HCT116 (cell line): ENCODE measurements around the gene RIC8B. TPM values are rescaled to one million over a fixed set of nuclear protein-coding genes. Genes with fewer than 3 reads are reported as not detected.

Source experiments
- ATAC-seq: fragments of 200-7000 bp; cut with Tn5 transposase; 2 replicates; pipeline ENCODE4 v1.9.1; 2020; ENCODE audit warnings: mild to moderate bottlenecking, moderate library complexity
- BruUV-seq: library from RNA; stranded (reverse); fragments of 400-500 nt; replicated peaks from 2 replicates; lab custom pipeline; 2021; lab: Mats Ljungman, UMichigan
- CTCF ChIA-PET: fragments of 300-600 bp; sonication (Branson Sonifier 250); formaldehyde crosslinking; loops from one replicate; lab custom pipeline; 2021; ENCODE audit warnings: antibody characterized with exemption; lab: Charles Lee
- POLR2A ChIA-PET: fragments of 300-600, 350-600 bp; sonication (Branson Sonifier 250); formaldehyde crosslinking; loops from one replicate; lab custom pipeline; 2021; ENCODE audit warnings: antibody characterized with exemption; lab: Charles Lee
- RAD21 ChIA-PET, 2 experiments: fragments of 300-600 bp; sonication (Branson Sonifier 250); formaldehyde crosslinking; loops; one replicate each; lab custom pipeline; 2023; ENCODE audit warnings: low total read pairs in 2 of 2; ENCODE audit not compliant: uncharacterized antibody in 2 of 2, unreplicated experiment in 2 of 2, low non-redundant PET in 1 of 2; lab: Charles Lee
- DNase-seq: peaks from one replicate; pipeline ENCODE4 v3.0.0-alpha.2; 2010; ENCODE audit warnings: low read depth, low spot score
- H2AFZ ChIP-seq: fragments of 200-600 bp; shearing (Covaris generic), sonication (generic); 2 replicates; pipeline ENCODE4 v1.6.1; 2017; ENCODE audit warnings: low read depth, mixed run types, mixed read lengths, antibody characterized with exemption, low read length; ENCODE audit not compliant: poor library complexity, severe bottlenecking
- H3K27ac ChIP-seq: 2 replicates; pipeline ENCODE4 v1.5.1; 2012; ENCODE audit warnings: low read depth, low read length
- H3K27me3 ChIP-seq: fragments of 200-600 bp; sonication (generic); 2 replicates; pipeline ENCODE4 v1.6.1; 2016; ENCODE audit warnings: mixed run types, low read length, mixed read lengths; ENCODE audit not compliant: insufficient read depth
- H3K36me3 ChIP-seq, 2 experiments: fragments of 200-500 bp in 1 of 2; fragments of 200-600 bp in 1 of 2; sonication (Bioruptor generic) in 1 of 2; sonication (generic) in 1 of 2; 2 replicates each; pipeline versions ENCODE4 v1.5.1 to v1.6.1; 2014 to 2016; ENCODE audit warnings: low read length in 2 of 2, inconsistent platforms in 1 of 2, mixed read lengths in 1 of 2, mixed run types in 1 of 2; ENCODE audit not compliant: insufficient read depth in 2 of 2, control insufficient read depth in 1 of 2
- H3K4me1 ChIP-seq, 2 experiments: fragments of 200-600 bp in 1 of 2; sonication (generic) in 1 of 2; 2 replicates each; pipeline versions ENCODE4 v1.5.1 to v1.6.1; 2012 to 2017; ENCODE audit warnings: low read length in 2 of 2, inconsistent platforms in 1 of 2, mild to moderate bottlenecking in 1 of 2, mixed read lengths in 1 of 2, mixed run types in 1 of 2, moderate library complexity in 1 of 2; ENCODE audit not compliant: insufficient read depth in 2 of 2, control insufficient read depth in 1 of 2
- H3K4me2 ChIP-seq: fragments of 200-600 bp; sonication (generic); 2 replicates; pipeline ENCODE4 v1.6.1; 2017; ENCODE audit warnings: mixed run types, low read length, mixed read lengths
- H3K4me3 ChIP-seq, 2 experiments: fragments of 200-600 bp in 1 of 2; sonication (generic) in 1 of 2; replicated peaks in 1 of 2; 2 replicates each; pipeline ENCODE4 v1.5.1; 2011 to 2016; ENCODE audit warnings: low read length in 2 of 2, control low read depth in 1 of 2, low read depth in 1 of 2, mild to moderate bottlenecking in 1 of 2, mixed read lengths in 1 of 2, mixed run types in 1 of 2
- H3K79me2 ChIP-seq: fragments of 200-600 bp; sonication (generic); 2 replicates; pipeline ENCODE4 v1.6.1; 2017; ENCODE audit warnings: mild to moderate bottlenecking, mixed run types, low read length, moderate library complexity, mixed read lengths; ENCODE audit not compliant: insufficient read depth
- H3K9ac ChIP-seq: fragments of 200-600 bp; sonication (generic); 2 replicates; pipeline ENCODE4 v1.6.1; 2016; ENCODE audit warnings: low read length, mixed read lengths
- H3K9me2 ChIP-seq: fragments of 200-600 bp; sonication (generic), shearing (Covaris generic); 2 replicates; pipeline ENCODE4 v1.6.1; 2017; ENCODE audit warnings: mixed run types, mild to moderate bottlenecking, moderate library complexity; ENCODE audit not compliant: insufficient read depth
- H3K9me3 ChIP-seq, 2 experiments: fragments of 200-500 bp in 1 of 2; fragments of 200-600 bp in 1 of 2; sonication (Bioruptor generic) in 1 of 2; sonication (generic) in 1 of 2; 2 replicates each; pipeline ENCODE4 v1.6.1; 2014 to 2017; ENCODE audit warnings: low read length in 2 of 2, mixed read lengths in 2 of 2, inconsistent platforms in 1 of 2, low read depth in 1 of 2, mild to moderate bottlenecking in 1 of 2, mixed run types in 1 of 2, moderate library complexity in 1 of 2; ENCODE audit not compliant: control insufficient read depth in 1 of 2, insufficient read depth in 1 of 2
- H4K20me1 ChIP-seq: fragments of 200-600 bp; sonication (generic), shearing (Covaris generic); 2 replicates; pipeline ENCODE4 v1.6.1; 2017; ENCODE audit warnings: mixed run types, mild to moderate bottlenecking, moderate library complexity; ENCODE audit not compliant: insufficient read depth
- CBX3 ChIP-seq: IDR thresholded peaks from 2 replicates; pipeline ENCODE4 v1.6.1; 2012; ENCODE audit warnings: low read depth
- CEBPB ChIP-seq: IDR thresholded peaks from 2 replicates; pipeline ENCODE4 v1.6.1; 2012; ENCODE audit warnings: low read depth
- CTCF ChIP-seq, 3 experiments: fragments of 200-600 bp in 1 of 3; sonication (generic) in 1 of 3; IDR thresholded peaks in 2 of 3; conservative IDR thresholded peaks in 1 of 3; 2 replicates each; pipeline ENCODE4 v1.5.1; 2012 to 2017; ENCODE audit warnings: low read depth in 2 of 3, low read length in 2 of 3, antibody characterized with exemption in 1 of 3, borderline replicate concordance in 1 of 3, control low read depth in 1 of 3, mild to moderate bottlenecking in 1 of 3, mixed read lengths in 1 of 3, mixed run types in 1 of 3, moderate library complexity in 1 of 3; ENCODE audit not compliant: insufficient read depth in 1 of 3
- ELF1 ChIP-seq: IDR thresholded peaks from 2 replicates; pipeline ENCODE4 v1.6.1; 2012; ENCODE audit warnings: low read depth, borderline replicate concordance
- EZH2 ChIP-seq: fragments of 200-600 bp; sonication (generic); IDR thresholded peaks from 2 replicates; pipeline ENCODE4 v1.6.1; 2017; ENCODE audit warnings: antibody characterized with exemption, mixed run types
- EZH2phosphoT487 ChIP-seq: fragments of 200-600 bp; IDR thresholded peaks from 2 replicates; pipeline ENCODE4 v1.6.1; 2018; ENCODE audit warnings: antibody characterized with exemption, borderline replicate concordance
- FOSL1 ChIP-seq: IDR thresholded peaks from 2 replicates; pipeline ENCODE4 v1.6.1; 2012; ENCODE audit warnings: low read depth
- POLR2AphosphoS5 ChIP-seq: IDR thresholded peaks from 2 replicates; pipeline ENCODE4 v1.6.1; 2011; ENCODE audit warnings: mild to moderate bottlenecking, low read depth, low read length, moderate library complexity
- REST ChIP-seq: IDR thresholded peaks from 2 replicates; pipeline ENCODE4 v1.6.1; 2012; ENCODE audit warnings: low read depth
- SRF ChIP-seq: IDR thresholded peaks from 2 replicates; pipeline ENCODE4 v1.6.1; 2012; ENCODE audit warnings: low read depth
- intact Hi-C: fragments of 100-400 bp; cut with micrococcal nuclease; formaldehyde crosslinking; loops from 2 replicates; pipeline ENCODE4 v1.10.0; 2022
- total RNA-seq: library from RNA; stranded (reverse); gene quantifications from one replicate; pipeline ENCODE4 v1.2.1, GENCODE V29; 2021; ENCODE audit not compliant: unreplicated experiment

The RIC8B gene
- total RNA-seq, 1 experiment from 2014 or later: 16.7 TPM

GRCh38 chr12:106743270-106743988 lies 31.1 kb upstream of the RIC8B start (continued):
- no peak for TF ChIP-seq FOSL1

- Histone ChIP-seq H3K4me2 (no peak overlapping the region), H2AFZ (no peak overlapping the region), H3K27me3 (peaks cover 10% of the 10 kb centered on the region), H3K9ac (no peak overlapping the region), H3K79me2 (no peaks in the 10 kb centered on the region), H4K20me1 (no peaks in the 10 kb centered on the region), H3K4me3 (no peak overlapping the region), H3K27ac (no peak overlapping the region), H3K9me3 (no peaks in the 10 kb centered on the region), H3K4me1 (peaks cover 0 to under 1% of the 10 kb centered on the region in 2 experiments; a peak in 1 of 4 replicates), H3K36me3 (no peaks in the 10 kb centered on the region), H3K9me2 (no peaks in the 10 kb centered on the region)
- intact Hi-C loops: no loop called here
- no TSS peak for BruUV-seq
- ATAC-seq (no peak), DNase-seq (no peak)
- no peak for TF ChIP-seq CBX3
- no peak for TF ChIP-seq ELF1
- TF ChIP-seq FOSL1: no peak
- no peak for TF ChIP-seq CEBPB
- no peak for TF ChIP-seq POLR2AphosphoS5
- TF ChIP-seq SRF: no peak
- no peak for TF ChIP-seq CTCF (IDR thresholded peaks at IDR 0.05 in 2 of 3, conservative IDR thresholded peaks at IDR 0.05 in 1 of 3; ENCODE audit: borderline replicate concordance in 1 of 3, insufficient read depth in 1 of 3, low read depth in 2 of 3, low read length in 2 of 3)
- no peak for TF ChIP-seq EZH2phosphoT487
- TF ChIP-seq EZH2: no peak
- no peak for TF ChIP-seq REST
- ChIA-PET CTCF (no interaction called here), POLR2A (no interaction called here), RAD21 (no interaction called here)
Observed at GRCh38 chr12:106744600-106744999, 29.9 kb upstream of the RIC8B start.
